Heart right ventricle (tissue), 16 donors: ENCODE measurements around the gene GYPC. TPM values are rescaled to one million over a fixed set of nuclear protein-coding genes. Genes with fewer than 3 reads are reported as not detected.
A peak's percentile ranks its signal among the peaks of the same experiment; 100 is the strongest.

Experiments used
- ATAC-seq, 8 donors: fragments of 200-7000 bp; cut with Tn5 transposase; one replicate each; pipeline ENCODE4 v1.9.1; 2020; ENCODE audit warnings: mild to moderate bottlenecking in 8 of 8, moderate library complexity in 8 of 8, moderate number of reproducible peaks in 1 of 8
- DNase-seq, 2 donors: peaks; one replicate each; pipeline ENCODE4 v3.0.0-alpha.2; 2020
- H3K27ac ChIP-seq, 10 donors: fragments of 200-600 bp; sonication (generic) in 2 of 10; one replicate each; pipeline versions ENCODE4 v1.5.0 to v1.8.0; 2020 to 2022; ENCODE audit warnings: mild to moderate bottlenecking in 3 of 10
- H3K27me3 ChIP-seq, 7 donors: fragments of 200-600 bp; one replicate each; pipeline ENCODE4 v1.8.0; 2021 to 2022; ENCODE audit warnings: mild to moderate bottlenecking in 2 of 7
- H3K36me3 ChIP-seq, 9 donors: fragments of 200-600 bp; sonication (generic) in 1 of 9; one replicate each; pipeline versions ENCODE4 v1.5.0 to v1.8.0; 2020 to 2022; ENCODE audit warnings: mild to moderate bottlenecking in 2 of 9
- H3K4me1 ChIP-seq, 9 donors: fragments of 200-600 bp; sonication (generic) in 1 of 9; one replicate each; pipeline versions ENCODE4 v1.5.0 to v1.8.0; 2020 to 2022; ENCODE audit warnings: mild to moderate bottlenecking in 4 of 9
- H3K4me3 ChIP-seq, 10 donors: fragments of 200-600 bp; sonication (generic) in 2 of 10; one replicate each; pipeline versions ENCODE4 v1.5.0 to v1.8.0; 2020 to 2022; ENCODE audit warnings: mild to moderate bottlenecking in 7 of 10, moderate library complexity in 2 of 10
- H3K9me3 ChIP-seq, 11 donors: fragments of 200-600 bp in 10 of 11; sonication (generic) in 2 of 11; one replicate each; pipeline versions ENCODE4 v1.5.0 to v1.8.0; 2013 to 2022; ENCODE audit warnings: mild to moderate bottlenecking in 2 of 11, control low read depth in 1 of 11, moderate library complexity in 1 of 11
- CTCF ChIP-seq, 9 donors: fragments of 200-600 bp; sonication (generic) in 2 of 9; IDR thresholded peaks; one replicate each; pipeline versions ENCODE4 v1.5.0 to v1.8.0; 2021 to 2022; ENCODE audit warnings: antibody characterized with exemption in 9 of 9, mild to moderate bottlenecking in 5 of 9, moderate library complexity in 1 of 9
- WGBS, 2 donors: extraction: QIAGEN DNeasy Blood & Tissue Kit; methylation state at CpG; one replicate each; pipeline ENCODE4 v1.1.7; 2013; ENCODE audit warnings: inconsistent platforms in 1 of 2; 5-methylcytosine and 5-hydroxymethylcytosine counted together
- intact Hi-C, 10 donors: fragments of 100-400 bp; cut with DNase I; formaldehyde crosslinking; loops; one replicate each; pipeline versions ENCODE4 v1.11.1 to v1.14.2; 2022
- polyA plus RNA-seq, 2 donors: library from polyadenylated mRNA; stranded (reverse); fragments of 200-250 nt; gene quantifications; one replicate each; pipeline ENCODE4 v1.2.3, GENCODE V29; 2013
- total RNA-seq, 10 donors: library from RNA; stranded (reverse); fragmentation: NEBNext Ultra II Directional in 3 of 10; extraction: Animal tissue kit (Norgen Biotek cat#: 25700) in 3 of 10; gene quantifications; one replicate each; pipeline versions ENCODE4 v1.2.1 to v1.2.4, GENCODE V29; 2021 to 2023
- donor health status: Arrhythmogenic right ventricular cardiomyopathy.
- donor health status: ischemic (EF 13 %, LVEDD 7.1; RV severe dilation, severe dysfunction).
- donor health status: healthy with polysubstance abuse.
- donor health status: DM: no; HTN: yes; CAD: no.
- donor health status: DM: no; HTN: no; CAD: no.
- donor health status: ischemic (EF 25% LVEDD 6.9; RV normal size, moderate dysfunction).
- donor health status: ischemic (EF 25% LVEDD 5.7; RV mildly dilated, moderate dysfunction).
- donor health status: healthy.
- donor health status: DM: yes; HTN: yes; CAD: no.
- donor health status: Ischemic cardiomyopathy.
- donor health status: ischemic (EF 35%, LVEDD 5.7; RV mildly dilated, moderate dysfunction).
- donor health status: nonischemic (EF 11% LVEDD 7.7; RV severe dilation, severe dysfunction).
- donor health status: DM: yes; HTN: yes; CAD: no.
- donor health status: PGD.
- donor health status: ischemic (EF 29% LVEDD 5.4; RV normal size, mild dysfunction).
- donor health status: nonischemic (EF 23%, LVEDD 6.1; RV moderate dilation, normal function).

GYPC gene
- total and polyA plus RNA-seq, 12 donors = 80.3 to 408 (median 127) TPM

- no peak for DNase-seq
- Histone ChIP-seq H3K27ac (peak overlapping the region in 7 of 10 donors; percentile 30 to 99 (median 97)), H3K9me3 (no peaks in the 10 kb centered on the region), H3K4me3 (no peak overlapping the region), H3K4me1 (peaks cover 25 to 98% (median 94%) of the 10 kb centered on the region in 9 donors), H3K36me3 (peaks cover 0 to 13% (median 0%) of the 10 kb centered on the region in 9 donors), H3K27me3 (no peaks in the 10 kb centered on the region)
- no peak for ATAC-seq
- WGBS, 2 donors = 85 to 97% methylated on average over 13 of the region's 13 CpGs
- TF ChIP-seq CTCF (IDR thresholded peaks at IDR 0.05) = no peak
- intact Hi-C loops = loop anchor here in 1 of 10 donors (10.0 kb wide), 1 partner anchor 111 kb away; no protein-coding TSS in a partner anchor
Observed at GRCh38 chr2:126663184-126663963, 7.4 kb downstream of the GYPC start.

- intact Hi-C loops = loop anchor here in 1 of 10 donors (10.0 kb wide), 1 partner anchor 111 kb away; no protein-coding TSS in a partner anchor
- ATAC-seq (no peak), DNase-seq (no peak)
- Histone ChIP-seq H3K36me3 (peaks cover 0 to 17% (median 0%) of the 10 kb centered on the region in 9 donors), H3K4me3 (no peak overlapping the region), H3K9me3 (no peaks in the 10 kb centered on the region), H3K27ac (peak overlapping the region in 9 of 10 donors; percentile 6 to 99 (median 53)), H3K27me3 (no peaks in the 10 kb centered on the region), H3K4me1 (peaks cover 22 to 97% (median 92%) of the 10 kb centered on the region in 9 donors)
- TF ChIP-seq CTCF (IDR thresholded peaks at IDR 0.05) = no peak
- WGBS, 2 donors = 47 to 52% methylated on average over 3 of the region's 3 CpGs
Observed at GRCh38 chr2:126664234-126664633, 8.3 kb downstream of the GYPC start.

GRCh38 chr2:126664639-126665038 is 8.7 kb downstream of the GYPC start:
- H3K9me3 ChIP-seq = no peaks in the 10 kb centered on the region
- DNase-seq (no peak), ATAC-seq (no peak)
- 71 to 73% methylated on average over 2 of the region's 2 CpGs for WGBS, 2 donors
- H3K27ac ChIP-seq = peak overlapping the region in 9 of 10 donors; percentile 6 to 99 (median 53)
- no peak overlapping the region for H3K4me3 ChIP-seq
- peaks cover 0 to 17% (median 0%) of the 10 kb centered on the region in 9 donors for H3K36me3 ChIP-seq
- TF ChIP-seq CTCF (IDR thresholded peaks at IDR 0.05) = no peak
- peaks cover 23 to 97% (median 92%) of the 10 kb centered on the region in 9 donors for H3K4me1 ChIP-seq
- intact Hi-C loops = loop anchor here in 2 of 10 donors (5.0 to 10.0 kb wide), 2 partner anchors 38 to 110 kb away; no protein-coding TSS in a partner anchor
- H3K27me3 ChIP-seq = no peaks in the 10 kb centered on the region

- no peak overlapping the region for H3K4me3 ChIP-seq
- peaks cover 25 to 97% (median 92%) of the 10 kb centered on the region in 9 donors for H3K4me1 ChIP-seq
- H3K36me3 ChIP-seq = peaks cover 0 to 17% (median 0%) of the 10 kb centered on the region in 9 donors
- 79 to 81% methylated on average over 9 of the region's 9 CpGs for WGBS, 2 donors
- no peaks in the 10 kb centered on the region for H3K27me3 ChIP-seq
- H3K9me3 ChIP-seq = no peaks in the 10 kb centered on the region
- no peak for ATAC-seq
- H3K27ac ChIP-seq = peak overlapping the region in 7 of 10 donors; percentile 18 to 99 (median 58)
- TF ChIP-seq CTCF (IDR thresholded peaks at IDR 0.05) = no peak
- DNase-seq = no peak
- intact Hi-C loops = loop anchor here in 2 of 10 donors (5.0 to 10.0 kb wide), 2 partner anchors 37 to 109 kb away; no protein-coding TSS in a partner anchor
Observed at GRCh38 chr2:126665483-126665882, 9.5 kb downstream of the GYPC start.
